K562 (cell line): ENCODE data around the gene HMGCL. TPM values are rescaled to one million over a fixed set of nuclear protein-coding genes. Genes with fewer than 3 reads are reported as not detected.

ENCODE experiments used
- CCNT2 ChIP-seq: IDR thresholded peaks from 2 replicates; pipeline ENCODE4 v1.6.1; 2011; ENCODE audit warnings: borderline replicate concordance, low read depth, mild to moderate bottlenecking, moderate library complexity, mixed read lengths, low read length; ENCODE audit not compliant: insufficient read length; ENCODE audit errors: extremely low read depth
- FOXK1 ChIP-seq: sonication (generic); formaldehyde crosslinking; IDR thresholded peaks from 2 replicates; pipeline ENCODE4 v1.8.0; 2022; ENCODE audit warnings: missing genetic modification reagents, mild to moderate bottlenecking, borderline replicate concordance
- HINFP ChIP-seq: fragments of 450-650 bp; conservative IDR thresholded peaks from 2 replicates; pipeline ENCODE4 v1.6.1; 2016; ENCODE audit warnings: missing genetic modification characterization, low read depth, mild to moderate bottlenecking, control low read depth, missing compliant biosample characterization
- IRF2 ChIP-seq: sonication (generic); formaldehyde crosslinking; IDR thresholded peaks from 2 replicates; pipeline ENCODE4 v1.8.1; 2022; ENCODE audit warnings: mild to moderate bottlenecking, missing genetic modification reagents
- SMAD1 ChIP-seq: fragments of 150-350 bp; IDR thresholded peaks from 2 replicates; pipeline ENCODE4 v1.6.1; 2014; ENCODE audit warnings: low read length, low read depth; ENCODE audit not compliant: partially characterized antibody
- SMARCB1 ChIP-seq: IDR thresholded peaks from 2 replicates; pipeline ENCODE4 v1.6.1; 2011; ENCODE audit warnings: improper control_type of control experiment, low read depth; ENCODE audit not compliant: insufficient read length
- TCF15 ChIP-seq: fragments of 250-450 bp; sonication (Bioruptor Pico); IDR thresholded peaks from 2 replicates; pipeline ENCODE4 v1.8.0; 2022; ENCODE audit warnings: moderate library complexity, mild to moderate bottlenecking, inconsistent platforms
- TEAD2 ChIP-seq: fragments of 450-650 bp; IDR thresholded peaks from 2 replicates; pipeline ENCODE4 v1.6.1; 2016; ENCODE audit warnings: missing genetic modification characterization, control low read depth, missing compliant biosample characterization
- ZBTB33 ChIP-seq: sonication (generic); formaldehyde crosslinking; IDR thresholded peaks from 2 replicates; pipeline ENCODE4 v1.8.1; 2023; ENCODE audit warnings: mild to moderate bottlenecking, missing genetic modification reagents
- ZNF121 ChIP-seq: sonication (generic); formaldehyde crosslinking; conservative IDR thresholded peaks from 2 replicates; pipeline ENCODE4 v1.8.0; 2022; ENCODE audit warnings: missing genetic modification reagents
- ZNF232 ChIP-seq: sonication (generic); formaldehyde crosslinking; IDR thresholded peaks from 2 replicates; pipeline ENCODE4 v1.8.0; 2022; ENCODE audit warnings: mild to moderate bottlenecking, missing genetic modification reagents
- ZSCAN29 ChIP-seq: fragments of 450-650 bp; IDR thresholded peaks from 2 replicates; pipeline ENCODE4 v1.6.1; 2017
- polyA plus RNA-seq, 8 experiments: library from polyadenylated mRNA; depleted of rRNA in 4 of 8; stranded (reverse) in 5 of 8; unstranded in 3 of 8; fragments of >200 nt; fragmentation: Nextera tagmentation in 2 of 8; fragmentation: Illumina TruSeq in 1 of 8; extraction: Ambion mirVana in 2 of 8; extraction: Trizol in 1 of 8; gene quantifications; 2 replicates each; pipeline versions ENCODE4 v1.2.1 to v1.2.3, GENCODE V29; 2011 to 2014; ENCODE audit warnings: inconsistent platforms in 1 of 8, missing spikeins in 1 of 8
- total RNA-seq, 7 experiments: library from RNA; depleted of rRNA in 6 of 7; stranded (reverse); fragments of >200 nt in 6 of 7; fragmentation: Illumina TruSeq in 2 of 7; extraction: Trizol in 2 of 7; gene quantifications; 2 replicates each; pipeline versions ENCODE4 v1.2.1 to v1.2.3, GENCODE V29; 2011 to 2021; ENCODE audit warnings: low replicate concordance in 1 of 7
- TF ChIP-seq, protein P1 (sequence below): IDR thresholded peaks from 2 replicates; pipeline ENCODE4 v1.6.1; 2016; ENCODE audit warnings: missing genetic modification characterization, missing compliant biosample characterization
- TF ChIP-seq, protein P2 (sequence below): fragments of 250-450 bp; sonication (Bioruptor Pico); IDR thresholded peaks from 2 replicates; pipeline ENCODE4 v1.5.0; 2021
- TF ChIP-seq, protein P3 (sequence below): fragments of 450-650 bp; formaldehyde crosslinking; IDR thresholded peaks from 2 replicates; pipeline ENCODE4 v1.4.0; 2022; ENCODE audit warnings: mild to moderate bottlenecking, moderate library complexity
- TF ChIP-seq, protein P4 (sequence below): fragments of 250-450 bp; sonication (Bioruptor Pico); IDR thresholded peaks from 2 replicates; pipeline ENCODE4 v1.9.0; 2021; ENCODE audit warnings: mild to moderate bottlenecking
- TF ChIP-seq, protein P5 (sequence below): fragments of 450-650 bp; formaldehyde crosslinking; IDR thresholded peaks from 2 replicates; pipeline ENCODE4 v1.4.0; 2020; ENCODE audit warnings: mild to moderate bottlenecking, mixed read lengths

HMGCL gene
- total and polyA plus RNA-seq, 9 of the 15 experiments (the other 6 are each of a cell fraction or from before 2014, with no cell fraction given): 18.0 to 82.2 (median 24.2) TPM

GRCh38 chr1:23777979-23778814, 47.0 kb downstream of the HMGCL start, which contains the start of gene PITHD1 (continued):
- TF ChIP-seq ZNF121 (no peak), CCNT2 (peak; percentile 28), TCF15 (CRISPR knock-in tag) (no peak), ZBTB33 (no peak), FOXK1 (CRISPR knock-in tag) (peak; percentile 77; the same call in 1 of the 2 replicates), IRF2 (CRISPR knock-in tag) (no peak), SMAD1 (peak; percentile 94), ZSCAN29 (no peak), SMARCB1 (no peak), HINFP (tag) (no peak), TEAD2 (tag) (no peak), ZNF232 (CRISPR knock-in tag) (no peak)
- TF ChIP-seq, protein P1, sequence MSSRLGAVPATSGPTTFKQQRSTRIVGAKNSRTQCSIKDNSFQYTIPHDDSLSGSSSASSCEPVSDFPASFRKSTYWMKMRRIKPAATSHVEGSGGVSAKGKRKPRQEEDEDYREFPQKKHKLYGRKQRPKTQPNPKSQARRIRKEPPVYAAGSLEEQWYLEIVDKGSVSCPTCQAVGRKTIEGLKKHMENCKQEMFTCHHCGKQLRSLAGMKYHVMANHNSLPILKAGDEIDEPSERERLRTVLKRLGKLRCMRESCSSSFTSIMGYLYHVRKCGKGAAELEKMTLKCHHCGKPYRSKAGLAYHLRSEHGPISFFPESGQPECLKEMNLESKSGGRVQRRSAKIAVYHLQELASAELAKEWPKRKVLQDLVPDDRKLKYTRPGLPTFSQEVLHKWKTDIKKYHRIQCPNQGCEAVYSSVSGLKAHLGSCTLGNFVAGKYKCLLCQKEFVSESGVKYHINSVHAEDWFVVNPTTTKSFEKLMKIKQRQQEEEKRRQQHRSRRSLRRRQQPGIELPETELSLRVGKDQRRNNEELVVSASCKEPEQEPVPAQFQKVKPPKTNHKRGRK: no peak
- TF ChIP-seq, protein P2, sequence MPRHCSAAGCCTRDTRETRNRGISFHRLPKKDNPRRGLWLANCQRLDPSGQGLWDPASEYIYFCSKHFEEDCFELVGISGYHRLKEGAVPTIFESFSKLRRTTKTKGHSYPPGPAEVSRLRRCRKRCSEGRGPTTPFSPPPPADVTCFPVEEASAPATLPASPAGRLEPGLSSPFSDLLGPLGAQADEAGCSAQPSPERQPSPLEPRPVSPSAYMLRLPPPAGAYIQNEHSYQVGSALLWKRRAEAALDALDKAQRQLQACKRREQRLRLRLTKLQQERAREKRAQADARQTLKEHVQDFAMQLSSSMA (CRISPR knock-in tag): no peak
- TF ChIP-seq, protein P3, sequence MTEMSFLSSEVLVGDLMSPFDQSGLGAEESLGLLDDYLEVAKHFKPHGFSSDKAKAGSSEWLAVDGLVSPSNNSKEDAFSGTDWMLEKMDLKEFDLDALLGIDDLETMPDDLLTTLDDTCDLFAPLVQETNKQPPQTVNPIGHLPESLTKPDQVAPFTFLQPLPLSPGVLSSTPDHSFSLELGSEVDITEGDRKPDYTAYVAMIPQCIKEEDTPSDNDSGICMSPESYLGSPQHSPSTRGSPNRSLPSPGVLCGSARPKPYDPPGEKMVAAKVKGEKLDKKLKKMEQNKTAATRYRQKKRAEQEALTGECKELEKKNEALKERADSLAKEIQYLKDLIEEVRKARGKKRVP (CRISPR knock-in tag): no peak
- TF ChIP-seq, protein P4, sequence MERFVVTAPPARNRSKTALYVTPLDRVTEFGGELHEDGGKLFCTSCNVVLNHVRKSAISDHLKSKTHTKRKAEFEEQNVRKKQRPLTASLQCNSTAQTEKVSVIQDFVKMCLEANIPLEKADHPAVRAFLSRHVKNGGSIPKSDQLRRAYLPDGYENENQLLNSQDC (CRISPR knock-in tag): no peak; the same call in 1 of the 2 replicates
- TF ChIP-seq, protein P5, sequence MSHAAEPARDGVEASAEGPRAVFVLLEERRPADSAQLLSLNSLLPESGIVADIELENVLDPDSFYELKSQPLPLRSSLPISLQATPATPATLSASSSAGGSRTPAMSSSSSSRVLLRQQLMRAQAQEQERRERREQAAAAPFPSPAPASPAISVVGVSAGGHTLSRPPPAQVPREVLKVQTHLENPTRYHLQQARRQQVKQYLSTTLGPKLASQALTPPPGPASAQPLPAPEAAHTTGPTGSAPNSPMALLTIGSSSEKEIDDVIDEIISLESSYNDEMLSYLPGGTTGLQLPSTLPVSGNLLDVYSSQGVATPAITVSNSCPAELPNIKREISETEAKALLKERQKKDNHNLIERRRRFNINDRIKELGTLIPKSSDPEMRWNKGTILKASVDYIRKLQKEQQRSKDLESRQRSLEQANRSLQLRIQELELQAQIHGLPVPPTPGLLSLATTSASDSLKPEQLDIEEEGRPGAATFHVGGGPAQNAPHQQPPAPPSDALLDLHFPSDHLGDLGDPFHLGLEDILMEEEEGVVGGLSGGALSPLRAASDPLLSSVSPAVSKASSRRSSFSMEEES (CRISPR knock-in tag): no peak
